ENCODE results near the gene ABLIM3.
A peak's percentile ranks its signal among the peaks of the same experiment; 100 is the strongest.
"Not testable (repeated sequence)": the region's sequence is repeated elsewhere in the genome, so short reads cannot be mapped to it uniquely, and the experiment has no call there.

ABLIM3 gene

GRCh38 chr5:149268928-149269557 is 127.8 kb downstream of the ABLIM3 start:
- DNase-seq (ENCODE audit: low read depth): no peak
- H3K4me3 ChIP-seq (ENCODE audit: low read depth, low read length): no peak overlapping the region
- peak; percentile 47 for TF ChIP-seq CTCF (IDR thresholded peaks at IDR 0.05; ENCODE audit: low read depth, low read length, missing control alignments)
- in situ Hi-C loops (cut with HindIII; ENCODE audit: low sequenced_read_pairs): no loop called here

GRCh38 chr5:149271195-149271715 is 130.0 kb downstream of the ABLIM3 start:
- no peak for DNase-seq (ENCODE audit: low read depth)
- in situ Hi-C loops (cut with HindIII; ENCODE audit: low sequenced_read_pairs): no loop called here
- peak overlapping the region; percentile 59 for H3K4me3 ChIP-seq (ENCODE audit: low read depth, low read length)

GRCh38 chr5:149271716-149272563 is 130.6 kb downstream of the ABLIM3 start, which contains the start of gene AFAP1L1:
Gene AFAP1L1 (plus strand): TSS chr5:149271859. CDS start chr5:149271969, 110 bp downstream.
- in situ Hi-C loops (cut with HindIII; ENCODE audit: low sequenced_read_pairs): no loop called here
- TF ChIP-seq CTCF (IDR thresholded peaks at IDR 0.05; ENCODE audit: low read depth, low read length, missing control alignments): no peak
- H3K4me3 ChIP-seq (ENCODE audit: low read depth, low read length): peak within 1 kb of the TSS; percentile 59
- no peak for DNase-seq (ENCODE audit: low read depth)

More at GRCh38 chr5:149271195-149271715, 130.0 kb downstream of the ABLIM3 start:
- TF ChIP-seq CTCF (IDR thresholded peaks at IDR 0.05; ENCODE audit: low read depth, low read length, missing control alignments): no peak

GRCh38 chr5:149272781-149273180 is 131.5 kb downstream of the ABLIM3 start:
- in situ Hi-C loops (cut with HindIII; ENCODE audit: low sequenced_read_pairs); DNase-seq (ENCODE audit: low read depth): not testable (repeated sequence)
- H3K4me3 ChIP-seq (ENCODE audit: low read depth, low read length): peak overlapping the region; percentile 59

GRCh38 chr5:149273237-149273636 is 131.9 kb downstream of the ABLIM3 start:
- H3K4me3 ChIP-seq (ENCODE audit: low read depth, low read length): no peak overlapping the region
- in situ Hi-C loops (cut with HindIII; ENCODE audit: low sequenced_read_pairs): no loop called here
- no peak for TF ChIP-seq CTCF (IDR thresholded peaks at IDR 0.05; ENCODE audit: low read depth, low read length, missing control alignments)
- no peak for DNase-seq (ENCODE audit: low read depth)

GRCh38 chr5:149273950-149274349 is 132.7 kb downstream of the ABLIM3 start:
- H3K4me3 ChIP-seq (ENCODE audit: low read depth, low read length): no peak overlapping the region
- DNase-seq (ENCODE audit: low read depth): no peak
- in situ Hi-C loops (cut with HindIII; ENCODE audit: low sequenced_read_pairs): no loop called here
- TF ChIP-seq CTCF (IDR thresholded peaks at IDR 0.05; ENCODE audit: low read depth, low read length, missing control alignments): no peak

GRCh38 chr5:149274939-149275338 is 133.6 kb downstream of the ABLIM3 start:
- no peak overlapping the region for H3K4me3 ChIP-seq (ENCODE audit: low read depth, low read length)
- TF ChIP-seq CTCF (IDR thresholded peaks at IDR 0.05; ENCODE audit: low read depth, low read length, missing control alignments): no peak
- in situ Hi-C loops (cut with HindIII; ENCODE audit: low sequenced_read_pairs): no loop called here
- no peak for DNase-seq (ENCODE audit: low read depth)
